Prostate gland (tissue), 2 donors: ENCODE measurements around the gene RAP1GAP. TPM values are rescaled to one million over a fixed set of nuclear protein-coding genes. Genes with fewer than 3 reads are reported as not detected.

Experiments
- DNase-seq: peaks from one replicate; pipeline ENCODE4 v3.0.0-alpha.2; 2019; ENCODE audit warnings: low spot score
- H3K27ac ChIP-seq, 2 donors: fragments of 200-600 bp; sonication (generic); 2 replicates each; pipeline ENCODE4 v1.5.1; 2017 to 2019
- H3K27me3 ChIP-seq: fragments of 200-600 bp; sonication (generic); replicated peaks from 2 replicates; pipeline ENCODE4 v1.5.1; 2019; ENCODE audit not compliant: insufficient read depth
- H3K36me3 ChIP-seq, 2 donors: fragments of 200-600 bp; sonication (generic); 1 replicate in 1 of 2; 2 replicates in 1 of 2; pipeline versions ENCODE4 v1.5.1 to v1.8.1; 2017 to 2019
- H3K4me1 ChIP-seq: fragments of 200-600 bp; sonication (generic); replicated peaks from 2 replicates; pipeline ENCODE4 v1.5.1; 2019
- H3K4me3 ChIP-seq, 2 donors: fragments of 200-600 bp; sonication (generic); 2 replicates each; pipeline ENCODE4 v1.5.1; 2017 to 2019
- H3K9me3 ChIP-seq: fragments of 200-600 bp; sonication (generic); 2 replicates; pipeline ENCODE4 v1.5.1; 2017
- CTCF ChIP-seq, 4 experiments: fragments of 200-600 bp in 2 of 4; fragments of 450-650 bp in 2 of 4; sonication (generic) in 2 of 4; IDR thresholded peaks; 1 replicate in 3 of 4; 2 replicates in 1 of 4; pipeline ENCODE4 v1.5.1; 2016 to 2019; ENCODE audit warnings: antibody characterized with exemption in 4 of 4, mild to moderate bottlenecking in 2 of 4, moderate library complexity in 2 of 4
- POLR2A ChIP-seq: fragments of 450-650 bp; IDR thresholded peaks from one replicate; pipeline ENCODE4 v1.6.1; 2016; ENCODE audit warnings: antibody characterized with exemption, mild to moderate bottlenecking
- POLR2AphosphoS5 ChIP-seq: sonication (generic); formaldehyde crosslinking; IDR thresholded peaks from one replicate; pipeline ENCODE4 v1.6.1; 2017; ENCODE audit warnings: antibody characterized with exemption
- WGBS: methylation state at CpG from one replicate; pipeline ENCODE4 v1.1.5; 2018; 5-methylcytosine and 5-hydroxymethylcytosine counted together
- intact Hi-C: fragments of 100-400 bp; cut with DNase I; formaldehyde crosslinking; loops from one replicate; pipeline ENCODE4 v1.14.2; 2022
- total RNA-seq, 2 donors: library from RNA; depleted of rRNA; stranded (reverse); fragments of >200 nt; gene quantifications; one replicate each; pipeline ENCODE4 v1.1.0, GENCODE V29; 2016

Gene RAP1GAP
- total RNA-seq, 2 donors from 2014 or later: 22.9 to 36.1 TPM

- intact Hi-C loops: no loop called here
- WGBS: 90% methylated on average over 11 of the region's 11 CpGs
- Histone ChIP-seq H3K9me3 (no peaks in the 10 kb centered on the region), H3K36me3 (no peaks in the 10 kb centered on the region), H3K4me3 (no peak overlapping the region), H3K27me3 (no peaks in the 10 kb centered on the region), H3K27ac (peak overlapping the region in 1 of 2 donors; percentile 67), H3K4me1 (peaks cover 26% of the 10 kb centered on the region)
- DNase-seq: no peak
- no peak for TF ChIP-seq POLR2AphosphoS5
Measured at GRCh38 chr1:21626921-21627339, 42.2 kb downstream of the RAP1GAP start.

GRCh38 chr1:21625390-21626190 lies 43.6 kb downstream of the RAP1GAP start:
- peak; percentile 56 for DNase-seq
- Histone ChIP-seq H3K4me3 (no peak overlapping the region), H3K27me3 (no peaks in the 10 kb centered on the region), H3K36me3 (no peaks in the 10 kb centered on the region), H3K9me3 (no peaks in the 10 kb centered on the region), H3K4me1 (peaks cover 32% of the 10 kb centered on the region), H3K27ac (peak overlapping the region; percentile 2 to 67)
- TF ChIP-seq CTCF (IDR thresholded peaks at IDR 0.05): no peak
- peak; percentile 66 for TF ChIP-seq POLR2AphosphoS5
- WGBS: 62% methylated on average over 13 of the region's 13 CpGs
- intact Hi-C loops: no loop called here

- Histone ChIP-seq H3K4me1 (peaks cover 32% of the 10 kb centered on the region), H3K36me3 (no peaks in the 10 kb centered on the region), H3K27ac (peak overlapping the region; percentile 62 to 67), H3K4me3 (no peak overlapping the region), H3K9me3 (no peaks in the 10 kb centered on the region), H3K27me3 (no peaks in the 10 kb centered on the region)
- intact Hi-C loops: no loop called here
- 42% methylated on average over 11 of the region's 11 CpGs for WGBS
- TF ChIP-seq CTCF (IDR thresholded peaks at IDR 0.05) (no peak), POLR2AphosphoS5 (no peak), POLR2A (no peak)
- DNase-seq: no peak
Measured at GRCh38 chr1:21624571-21625389, 44.4 kb downstream of the RAP1GAP start.

DNA sequence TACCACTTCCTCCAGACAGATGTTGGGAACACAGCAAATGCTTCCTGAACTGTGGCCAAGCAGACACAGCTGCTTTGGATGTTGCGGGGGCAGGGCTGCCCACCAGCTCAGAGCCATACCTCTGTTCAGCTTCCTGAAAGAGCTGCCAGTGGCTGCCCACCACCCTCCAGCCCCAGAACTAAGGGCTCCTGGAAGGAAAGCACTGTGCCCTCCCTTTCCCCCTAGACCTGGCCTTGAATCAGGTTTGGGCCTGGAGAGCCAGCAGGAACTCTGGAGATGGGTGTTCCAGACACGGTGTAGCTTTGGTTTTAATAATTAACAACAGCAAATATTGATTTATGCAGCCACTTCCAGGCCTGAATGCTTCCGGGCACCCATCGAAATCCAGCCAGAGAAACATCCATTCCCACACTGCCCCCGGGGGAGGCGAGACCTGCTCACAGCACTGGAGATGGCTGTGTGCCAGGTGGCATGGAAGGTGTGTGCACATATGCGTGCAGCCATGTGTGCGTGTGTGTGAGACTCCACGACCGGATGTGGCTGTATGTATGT lies 45.7 kb downstream of the RAP1GAP start:
- no peaks in the 10 kb centered on the region for H3K27me3 ChIP-seq
- no peaks in the 10 kb centered on the region for H3K36me3 ChIP-seq
- peaks cover 32% of the 10 kb centered on the region for H3K4me1 ChIP-seq
- no peak overlapping the region for H3K4me3 ChIP-seq
- peak; percentile 60 for TF ChIP-seq POLR2AphosphoS5
- TF ChIP-seq POLR2A: no peak
- no peak for TF ChIP-seq CTCF (IDR thresholded peaks at IDR 0.05)
- H3K9me3 ChIP-seq: no peaks in the 10 kb centered on the region
- DNase-seq: peak; percentile 77
- intact Hi-C loops: no loop called here
- 39% methylated on average over 10 of the region's 10 CpGs for WGBS
- H3K27ac ChIP-seq: peak overlapping the region; percentile 67 to 82
